ENCODE results near the gene PEX7. TPM values are rescaled to one million over a fixed set of nuclear protein-coding genes. Genes with fewer than 3 reads are reported as not detected.

Gene PEX7
- total and polyA plus RNA-seq, 10 of the 15 experiments (the other 5 are each of a cell fraction or from before 2014, with no cell fraction given), result 0.58 to 12.4 (median 8.8) TPM

- WGBS (ENCODE audit: insufficient coverage, insufficient replicate concordance, low lambda C conversion rate, missing lambda C conversion rate), result 8% methylated on average over 54 of the region's 59 CpGs
- Histone ChIP-seq H3K27ac (ENCODE audit: control insufficient read depth, insufficient read depth) (no peak overlapping the region), H3K36me3 (ENCODE audit: control insufficient read depth in 2 of 2, insufficient read depth in 2 of 2, low read length in 1 of 2) (no peaks in the 10 kb centered on the region), H3K9me3 (replicated peaks; ENCODE audit: control insufficient read depth, insufficient read depth, low read length) (no peaks in the 10 kb centered on the region), H3K4me1 (ENCODE audit: control insufficient read depth, insufficient read depth, low read length) (peaks cover 19% of the 10 kb centered on the region), H2AFZ (ENCODE audit: control insufficient read depth, low read depth, low read length) (peak overlapping the region; percentile 37), H3K9ac (ENCODE audit: control insufficient read depth, insufficient read depth, low read length) (no peak overlapping the region; the same call in 1 of the 2 replicates), H3K4me2 (ENCODE audit: control insufficient read depth, insufficient read depth) (peak overlapping the region; percentile 98), H3K79me2 (ENCODE audit: control insufficient read depth, insufficient read depth, low read length) (no peaks in the 10 kb centered on the region), H4K20me1 (ENCODE audit: control insufficient read depth, insufficient read depth) (no peaks in the 10 kb centered on the region), H3K4me3 (peak overlapping the region; percentile 67), H3K27me3 (replicated peaks in 1 of 2; ENCODE audit: control insufficient read depth in 2 of 2, insufficient read depth in 2 of 2, low read length in 1 of 2) (peaks cover 16 to 28% of the 10 kb centered on the region in 2 experiments)
- no peak for FAIRE-seq
- intact Hi-C loops (cut with micrococcal nuclease; ENCODE audit: unreplicated experiment) (loop anchor here (5.0 to 10.0 kb wide), 2 partner anchors 79 to 337 kb away; no protein-coding TSS in a partner anchor), in situ Hi-C loops (cut with MboI) (no loop called here)
- ATAC-seq, result peak; percentile 66
- DNase-seq (ENCODE audit: low read depth, low spot score), result no peak
- no TSS peak for BruUV-seq (replicated peaks)
- SMC1A ChIA-PET (ENCODE audit: uncharacterized antibody, unreplicated experiment), result interaction anchor here (1.2 kb wide), 1 partner anchor 89 kb away, joined by 3 read pairs; no protein-coding TSS in a partner anchor
- POLR2A ChIA-PET, result interaction anchor here (0.6 kb wide), 1 partner anchor 166 kb away, joined by 4 read pairs; no protein-coding TSS in a partner anchor
- CTCF ChIA-PET, result interaction anchor here (0.8 kb wide), 1 partner anchor 11 kb away, joined by 3 read pairs; no protein-coding TSS in a partner anchor
- RAD21 ChIA-PET (ENCODE audit: unreplicated experiment), result no interaction called here
- TF ChIP-seq PBX3 (IDR thresholded peaks at IDR 0.05; ENCODE audit: insufficient replicate concordance, low read depth, low read length) (no peak), GATAD2B (conservative IDR thresholded peaks at IDR 0.05; ENCODE audit: low read depth) (no peak), HDAC2 (IDR thresholded peaks at IDR 0.05) (no peak), BCL11A (IDR thresholded peaks at IDR 0.05; ENCODE audit: low read depth, low read length) (no peak), SIX5 (IDR thresholded peaks at IDR 0.05; ENCODE audit: low read depth, low read length, severe bottlenecking) (no peak), IRF4 (IDR thresholded peaks at IDR 0.05; ENCODE audit: low read depth, low read length) (no peak), HDGF (IDR thresholded peaks at IDR 0.05) (no peak), WRNIP1 (IDR thresholded peaks at IDR 0.05; ENCODE audit: borderline replicate concordance, low read depth, low read length) (no peak), ZNF274 (IDR thresholded peaks at IDR 0.05; ENCODE audit: insufficient read depth, insufficient read length) (no peak), KLF5 (IDR thresholded peaks at IDR 0.05; ENCODE audit: partially characterized antibody) (no peak), FOS (IDR thresholded peaks at IDR 0.05; ENCODE audit: borderline replicate concordance, extremely low read depth, insufficient read length) (no peak)
- TF ChIP-seq, protein P1, sequence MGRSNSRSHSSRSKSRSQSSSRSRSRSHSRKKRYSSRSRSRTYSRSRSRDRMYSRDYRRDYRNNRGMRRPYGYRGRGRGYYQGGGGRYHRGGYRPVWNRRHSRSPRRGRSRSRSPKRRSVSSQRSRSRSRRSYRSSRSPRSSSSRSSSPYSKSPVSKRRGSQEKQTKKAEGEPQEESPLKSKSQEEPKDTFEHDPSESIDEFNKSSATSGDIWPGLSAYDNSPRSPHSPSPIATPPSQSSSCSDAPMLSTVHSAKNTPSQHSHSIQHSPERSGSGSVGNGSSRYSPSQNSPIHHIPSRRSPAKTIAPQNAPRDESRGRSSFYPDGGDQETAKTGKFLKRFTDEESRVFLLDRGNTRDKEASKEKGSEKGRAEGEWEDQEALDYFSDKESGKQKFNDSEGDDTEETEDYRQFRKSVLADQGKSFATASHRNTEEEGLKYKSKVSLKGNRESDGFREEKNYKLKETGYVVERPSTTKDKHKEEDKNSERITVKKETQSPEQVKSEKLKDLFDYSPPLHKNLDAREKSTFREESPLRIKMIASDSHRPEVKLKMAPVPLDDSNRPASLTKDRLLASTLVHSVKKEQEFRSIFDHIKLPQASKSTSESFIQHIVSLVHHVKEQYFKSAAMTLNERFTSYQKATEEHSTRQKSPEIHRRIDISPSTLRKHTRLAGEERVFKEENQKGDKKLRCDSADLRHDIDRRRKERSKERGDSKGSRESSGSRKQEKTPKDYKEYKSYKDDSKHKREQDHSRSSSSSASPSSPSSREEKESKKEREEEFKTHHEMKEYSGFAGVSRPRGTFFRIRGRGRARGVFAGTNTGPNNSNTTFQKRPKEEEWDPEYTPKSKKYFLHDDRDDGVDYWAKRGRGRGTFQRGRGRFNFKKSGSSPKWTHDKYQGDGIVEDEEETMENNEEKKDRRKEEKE (IDR thresholded peaks at IDR 0.05), result no peak
- TF ChIP-seq, protein P2, sequence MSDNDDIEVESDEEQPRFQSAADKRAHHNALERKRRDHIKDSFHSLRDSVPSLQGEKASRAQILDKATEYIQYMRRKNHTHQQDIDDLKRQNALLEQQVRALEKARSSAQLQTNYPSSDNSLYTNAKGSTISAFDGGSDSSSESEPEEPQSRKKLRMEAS (IDR thresholded peaks at IDR 0.05; ENCODE audit: low read depth, low read length), result no peak
- TF ChIP-seq, protein P3, sequence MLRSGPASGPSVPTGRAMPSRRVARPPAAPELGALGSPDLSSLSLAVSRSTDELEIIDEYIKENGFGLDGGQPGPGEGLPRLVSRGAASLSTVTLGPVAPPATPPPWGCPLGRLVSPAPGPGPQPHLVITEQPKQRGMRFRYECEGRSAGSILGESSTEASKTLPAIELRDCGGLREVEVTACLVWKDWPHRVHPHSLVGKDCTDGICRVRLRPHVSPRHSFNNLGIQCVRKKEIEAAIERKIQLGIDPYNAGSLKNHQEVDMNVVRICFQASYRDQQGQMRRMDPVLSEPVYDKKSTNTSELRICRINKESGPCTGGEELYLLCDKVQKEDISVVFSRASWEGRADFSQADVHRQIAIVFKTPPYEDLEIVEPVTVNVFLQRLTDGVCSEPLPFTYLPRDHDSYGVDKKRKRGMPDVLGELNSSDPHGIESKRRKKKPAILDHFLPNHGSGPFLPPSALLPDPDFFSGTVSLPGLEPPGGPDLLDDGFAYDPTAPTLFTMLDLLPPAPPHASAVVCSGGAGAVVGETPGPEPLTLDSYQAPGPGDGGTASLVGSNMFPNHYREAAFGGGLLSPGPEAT (IDR thresholded peaks at IDR 0.05; ENCODE audit: low read depth), result no peak
- TF ChIP-seq, protein P4, sequence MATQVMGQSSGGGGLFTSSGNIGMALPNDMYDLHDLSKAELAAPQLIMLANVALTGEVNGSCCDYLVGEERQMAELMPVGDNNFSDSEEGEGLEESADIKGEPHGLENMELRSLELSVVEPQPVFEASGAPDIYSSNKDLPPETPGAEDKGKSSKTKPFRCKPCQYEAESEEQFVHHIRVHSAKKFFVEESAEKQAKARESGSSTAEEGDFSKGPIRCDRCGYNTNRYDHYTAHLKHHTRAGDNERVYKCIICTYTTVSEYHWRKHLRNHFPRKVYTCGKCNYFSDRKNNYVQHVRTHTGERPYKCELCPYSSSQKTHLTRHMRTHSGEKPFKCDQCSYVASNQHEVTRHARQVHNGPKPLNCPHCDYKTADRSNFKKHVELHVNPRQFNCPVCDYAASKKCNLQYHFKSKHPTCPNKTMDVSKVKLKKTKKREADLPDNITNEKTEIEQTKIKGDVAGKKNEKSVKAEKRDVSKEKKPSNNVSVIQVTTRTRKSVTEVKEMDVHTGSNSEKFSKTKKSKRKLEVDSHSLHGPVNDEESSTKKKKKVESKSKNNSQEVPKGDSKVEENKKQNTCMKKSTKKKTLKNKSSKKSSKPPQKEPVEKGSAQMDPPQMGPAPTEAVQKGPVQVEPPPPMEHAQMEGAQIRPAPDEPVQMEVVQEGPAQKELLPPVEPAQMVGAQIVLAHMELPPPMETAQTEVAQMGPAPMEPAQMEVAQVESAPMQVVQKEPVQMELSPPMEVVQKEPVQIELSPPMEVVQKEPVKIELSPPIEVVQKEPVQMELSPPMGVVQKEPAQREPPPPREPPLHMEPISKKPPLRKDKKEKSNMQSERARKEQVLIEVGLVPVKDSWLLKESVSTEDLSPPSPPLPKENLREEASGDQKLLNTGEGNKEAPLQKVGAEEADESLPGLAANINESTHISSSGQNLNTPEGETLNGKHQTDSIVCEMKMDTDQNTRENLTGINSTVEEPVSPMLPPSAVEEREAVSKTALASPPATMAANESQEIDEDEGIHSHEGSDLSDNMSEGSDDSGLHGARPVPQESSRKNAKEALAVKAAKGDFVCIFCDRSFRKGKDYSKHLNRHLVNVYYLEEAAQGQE (IDR thresholded peaks at IDR 0.05; ENCODE audit: low read depth, low read length), result no peak
Observed at GRCh38 chr6:136921381-136921935, 99.1 kb downstream of the PEX7 start.
